ENCODE data around the gene ZNF775. TPM values are rescaled to one million over a fixed set of nuclear protein-coding genes. Genes with fewer than 3 reads are reported as not detected.

ZNF775 gene
- total and polyA plus RNA-seq, 8 donors, result 4.0 to 11.7 (median 5.8) TPM

DNA sequence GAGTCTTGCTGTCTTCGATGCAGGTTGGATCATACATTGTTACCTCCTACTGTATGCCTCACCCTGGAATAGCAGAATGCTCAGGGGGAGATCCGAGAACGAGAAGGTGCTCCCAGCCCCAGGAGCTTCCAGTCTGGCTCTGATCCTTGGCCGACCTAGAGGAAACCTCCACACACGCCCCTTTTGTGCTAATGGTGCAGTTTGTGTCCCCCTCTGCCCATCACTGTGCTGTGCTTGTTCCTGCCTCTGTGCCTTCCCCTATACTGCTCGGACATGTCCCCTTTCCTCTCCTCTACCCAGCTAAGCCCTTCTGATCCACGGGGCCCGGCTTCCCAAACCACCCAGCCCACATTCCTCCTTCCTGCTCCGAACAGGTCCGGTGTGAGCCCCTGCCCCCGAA is 32.5 kb downstream of the ZNF775 start:
- DNase-seq (peak in 1 of 4 donors; percentile 12), ATAC-seq (no peak)
- Histone ChIP-seq H3K4me3 (no peak overlapping the region), H3K36me3 (no peaks in the 10 kb centered on the region), H3K27me3 (no peaks in the 10 kb centered on the region), H3K4me1 (peaks cover 0 to 4% of the 10 kb centered on the region in 2 donors), H3K27ac (no peak overlapping the region), H3K9me3 (no peaks in the 10 kb centered on the region)
- TF ChIP-seq, protein P1, sequence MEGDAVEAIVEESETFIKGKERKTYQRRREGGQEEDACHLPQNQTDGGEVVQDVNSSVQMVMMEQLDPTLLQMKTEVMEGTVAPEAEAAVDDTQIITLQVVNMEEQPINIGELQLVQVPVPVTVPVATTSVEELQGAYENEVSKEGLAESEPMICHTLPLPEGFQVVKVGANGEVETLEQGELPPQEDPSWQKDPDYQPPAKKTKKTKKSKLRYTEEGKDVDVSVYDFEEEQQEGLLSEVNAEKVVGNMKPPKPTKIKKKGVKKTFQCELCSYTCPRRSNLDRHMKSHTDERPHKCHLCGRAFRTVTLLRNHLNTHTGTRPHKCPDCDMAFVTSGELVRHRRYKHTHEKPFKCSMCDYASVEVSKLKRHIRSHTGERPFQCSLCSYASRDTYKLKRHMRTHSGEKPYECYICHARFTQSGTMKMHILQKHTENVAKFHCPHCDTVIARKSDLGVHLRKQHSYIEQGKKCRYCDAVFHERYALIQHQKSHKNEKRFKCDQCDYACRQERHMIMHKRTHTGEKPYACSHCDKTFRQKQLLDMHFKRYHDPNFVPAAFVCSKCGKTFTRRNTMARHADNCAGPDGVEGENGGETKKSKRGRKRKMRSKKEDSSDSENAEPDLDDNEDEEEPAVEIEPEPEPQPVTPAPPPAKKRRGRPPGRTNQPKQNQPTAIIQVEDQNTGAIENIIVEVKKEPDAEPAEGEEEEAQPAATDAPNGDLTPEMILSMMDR (IDR thresholded peaks at IDR 0.05), result no peak
- intact Hi-C loops (cut with DNase I), result no loop called here

DNA sequence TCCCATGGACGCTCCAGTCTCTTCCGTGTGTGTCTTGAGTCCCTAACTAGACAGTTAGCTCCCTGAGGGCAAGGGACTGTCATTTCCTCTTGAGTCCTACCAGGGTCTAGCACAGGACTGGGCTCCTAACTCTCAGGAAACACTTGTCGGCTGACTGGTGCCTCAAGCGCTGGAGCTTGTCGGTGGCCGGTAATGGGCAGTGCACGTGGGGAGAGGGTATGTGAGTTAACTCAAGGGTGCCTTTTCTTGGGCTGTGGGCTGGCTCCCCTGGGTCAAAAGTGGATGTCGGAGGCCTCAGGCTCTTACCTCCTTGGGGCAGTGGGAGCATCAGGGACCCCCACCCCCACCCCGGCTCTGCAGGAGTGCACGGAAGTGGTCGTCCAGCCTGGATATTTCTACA is 32.9 kb downstream of the ZNF775 start:
- intact Hi-C loops (cut with DNase I), result no loop called here
- no peak overlapping the region for H3K4me3 ChIP-seq
- H3K4me1 ChIP-seq, result no peaks in the 10 kb centered on the region
- H3K36me3 ChIP-seq, result no peaks in the 10 kb centered on the region
- ATAC-seq (no peak), DNase-seq (peak in 1 of 4 donors; percentile 11)
- TF ChIP-seq, protein P1 (IDR thresholded peaks at IDR 0.05), result no peak
- H3K27ac ChIP-seq, result no peak overlapping the region
- no peaks in the 10 kb centered on the region for H3K9me3 ChIP-seq
- no peaks in the 10 kb centered on the region for H3K27me3 ChIP-seq

DNA sequence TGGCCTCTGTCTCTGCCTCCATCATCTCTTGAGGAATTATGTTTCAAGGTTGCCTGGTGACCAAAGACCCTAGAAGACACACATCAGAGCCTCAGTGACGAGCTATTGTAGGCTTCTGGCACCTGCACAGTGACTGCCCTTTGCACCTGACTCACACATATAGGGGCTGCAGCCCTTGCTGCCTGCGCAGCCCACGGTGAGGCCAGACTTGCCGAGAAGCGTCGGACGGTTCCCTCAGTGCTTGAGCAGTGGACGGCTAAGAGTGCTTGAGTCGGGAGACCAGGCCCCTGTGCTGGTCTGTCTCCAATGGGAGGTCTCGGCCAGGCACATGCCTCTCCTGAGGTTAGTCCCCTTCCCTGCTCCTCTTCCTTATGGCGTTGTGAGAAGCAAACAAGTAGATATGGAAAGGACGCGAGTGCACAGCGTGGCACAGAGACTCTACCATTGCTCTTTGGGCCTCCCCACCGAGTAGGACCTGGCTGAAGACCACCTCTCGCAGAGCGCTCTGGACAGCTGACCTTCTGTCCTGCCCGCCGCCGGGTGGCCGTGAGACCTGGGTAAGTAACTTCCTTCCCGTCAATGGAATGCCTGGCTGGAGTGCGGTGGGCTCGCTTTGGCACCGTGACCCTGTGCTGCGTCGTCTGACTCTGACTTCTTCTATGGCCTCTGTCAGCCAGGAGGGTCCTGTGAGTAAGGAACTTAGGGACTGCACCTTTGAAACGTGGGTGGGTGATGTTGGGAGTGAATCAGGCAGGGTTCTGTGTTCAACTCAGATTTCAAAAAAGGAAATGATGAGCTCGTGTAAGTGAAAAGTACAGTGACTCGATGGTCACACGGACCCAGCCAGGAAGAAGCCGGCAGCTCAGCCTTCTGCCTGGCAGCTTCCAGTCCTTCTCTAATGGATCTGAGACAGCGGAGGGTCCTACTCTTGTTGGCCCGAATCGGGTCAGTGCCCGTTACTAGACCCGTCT is 33.7 kb downstream of the ZNF775 start:
- intact Hi-C loops (cut with DNase I), result no loop called here
- Histone ChIP-seq H3K27me3 (no peaks in the 10 kb centered on the region), H3K9me3 (no peaks in the 10 kb centered on the region), H3K4me3 (no peak overlapping the region), H3K27ac (no peak overlapping the region), H3K36me3 (no peaks in the 10 kb centered on the region), H3K4me1 (no peaks in the 10 kb centered on the region)
- ATAC-seq, result no peak
- peak in 1 of 4 donors; percentile 10 for DNase-seq
- TF ChIP-seq, protein P1 (IDR thresholded peaks at IDR 0.05), result no peak

DNA sequence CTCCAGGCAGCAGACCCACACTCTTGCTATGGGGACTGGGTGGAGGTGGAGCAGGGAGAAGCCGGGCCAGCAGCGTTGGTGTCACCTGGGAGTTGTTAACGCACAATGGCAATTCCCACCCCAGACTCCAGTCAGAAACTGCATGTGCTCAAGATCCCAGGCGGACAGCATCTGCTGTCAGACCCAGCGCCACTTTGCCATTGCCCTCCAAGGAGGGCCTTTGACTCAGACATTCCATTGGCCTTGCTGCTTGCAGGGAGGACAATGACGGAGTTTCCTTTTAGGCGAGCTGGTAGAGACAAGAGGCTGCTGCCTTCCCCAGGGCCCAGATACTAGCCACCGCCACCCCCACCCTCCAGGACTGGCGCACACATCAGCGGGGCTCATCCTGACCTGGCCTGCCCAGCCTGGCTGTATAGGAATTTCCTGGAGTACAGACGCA is 34.5 kb downstream of the ZNF775 start:
- Histone ChIP-seq H3K4me3 (no peak overlapping the region), H3K27ac (no peak overlapping the region), H3K4me1 (no peaks in the 10 kb centered on the region), H3K36me3 (no peaks in the 10 kb centered on the region), H3K27me3 (no peaks in the 10 kb centered on the region), H3K9me3 (no peaks in the 10 kb centered on the region)
- ATAC-seq, result no peak
- DNase-seq, result peak in 1 of 4 donors; percentile 19
- intact Hi-C loops (cut with DNase I), result no loop called here
- TF ChIP-seq, protein P1 (IDR thresholded peaks at IDR 0.05), result no peak
